Nephron progenitor cell (in vitro differentiated cells): Measurements from ENCODE around the gene MRPS7.

Experiments used
- DNase-seq: peaks from one replicate; pipeline ENCODE4 v3.0.0; 2021
- H3K27ac Mint-ChIP-seq: 2 replicates; pipeline ENCODE4 v1.8.0; 2021; ENCODE audit warnings: mild to moderate bottlenecking, moderate library complexity, mixed read lengths
- H3K27me3 Mint-ChIP-seq: 2 replicates; pipeline ENCODE4 v1.8.0; 2021; ENCODE audit warnings: mild to moderate bottlenecking, low read depth, mixed read lengths; ENCODE audit not compliant: poor library complexity
- H3K36me3 Mint-ChIP-seq: 2 replicates; pipeline ENCODE4 v1.8.0; 2021; ENCODE audit warnings: low read depth, mixed read lengths
- H3K4me1 Mint-ChIP-seq: 2 replicates; pipeline ENCODE4 v1.8.0; 2021; ENCODE audit warnings: mixed read lengths
- H3K4me3 Mint-ChIP-seq: 2 replicates; pipeline ENCODE4 v1.8.0; 2021; ENCODE audit warnings: mild to moderate bottlenecking, moderate library complexity, mixed read lengths
- H3K9me3 Mint-ChIP-seq: 2 replicates; pipeline ENCODE4 v1.8.0; 2021; ENCODE audit warnings: mild to moderate bottlenecking, moderate library complexity, mixed read lengths
- CTCF ChIP-seq: fragments of 200-600 bp; sonication (generic); IDR thresholded peaks from 2 replicates; pipeline ENCODE4 v1.5.0; 2021; ENCODE audit warnings: antibody characterized with exemption

Gene MRPS7

GRCh38 chr17:75261336-75262111 is at the start of gene MRPS7, which contains the start of gene GGA3:
Gene MRPS7, plus strand, starts transcription at chr17:75261879. Its CDS starts 22 bp downstream, at chr17:75261901.
Gene GGA3, minus strand, starts transcription at chr17:75261606. Its CDS starts 19 bp downstream, at chr17:75261587.
- Mint-ChIP-seq H3K4me3 (peak within 1 kb of the TSS; percentile 96), H3K36me3 (peaks cover 18% of the 10 kb centered on the region), H3K27me3 (peaks cover 3% of the 10 kb centered on the region), H3K27ac (peak within 1 kb of the TSS; percentile 100), H3K9me3 (no peaks in the 10 kb centered on the region), H3K4me1 (peaks cover 45% of the 10 kb centered on the region)
- TF ChIP-seq CTCF: no peak
- peak; percentile 96 for DNase-seq

- Mint-ChIP-seq H3K36me3 (peaks cover 66% of the 10 kb centered on the region), H3K4me1 (no peaks in the 10 kb centered on the region), H3K27me3 (no peaks in the 10 kb centered on the region), H3K4me3 (no peak overlapping the region), H3K9me3 (no peaks in the 10 kb centered on the region), H3K27ac (no peak overlapping the region)
- no peak for TF ChIP-seq CTCF
- DNase-seq: no peak
These were observed 43.5 kb upstream of the MRPS7 start for GRCh38 chr17:75218131-75218530.

- Mint-ChIP-seq H3K27ac (no peak overlapping the region), H3K4me3 (no peak overlapping the region), H3K36me3 (peaks cover 68% of the 10 kb centered on the region), H3K27me3 (no peaks in the 10 kb centered on the region), H3K4me1 (no peaks in the 10 kb centered on the region), H3K9me3 (no peaks in the 10 kb centered on the region)
- no peak for TF ChIP-seq CTCF
- no peak for DNase-seq
These were observed 41.9 kb upstream of the MRPS7 start for GRCh38 chr17:75219815-75220214.

- no peaks in the 10 kb centered on the region for H3K9me3 Mint-ChIP-seq
- H3K4me3 Mint-ChIP-seq: no peak overlapping the region
- H3K4me1 Mint-ChIP-seq: no peaks in the 10 kb centered on the region
- H3K27ac Mint-ChIP-seq: no peak overlapping the region
- no peak for TF ChIP-seq CTCF
- H3K36me3 Mint-ChIP-seq: peaks cover 59% of the 10 kb centered on the region
- DNase-seq: no peak
- H3K27me3 Mint-ChIP-seq: no peaks in the 10 kb centered on the region
These were observed 36.7 kb upstream of the MRPS7 start for GRCh38 chr17:75225016-75225415.

- no peak overlapping the region for H3K4me3 Mint-ChIP-seq
- no peak overlapping the region for H3K27ac Mint-ChIP-seq
- H3K36me3 Mint-ChIP-seq: peaks cover 68% of the 10 kb centered on the region
- no peaks in the 10 kb centered on the region for H3K4me1 Mint-ChIP-seq
- DNase-seq: no peak
- no peaks in the 10 kb centered on the region for H3K27me3 Mint-ChIP-seq
- no peak for TF ChIP-seq CTCF
- no peaks in the 10 kb centered on the region for H3K9me3 Mint-ChIP-seq
These were observed 34.0 kb upstream of the MRPS7 start for GRCh38 chr17:75227729-75228128.

- Mint-ChIP-seq H3K36me3 (peaks cover 69% of the 10 kb centered on the region), H3K4me1 (no peaks in the 10 kb centered on the region), H3K4me3 (no peak overlapping the region), H3K27ac (no peak overlapping the region), H3K27me3 (no peaks in the 10 kb centered on the region), H3K9me3 (no peaks in the 10 kb centered on the region)
- no peak for TF ChIP-seq CTCF
- DNase-seq: no peak
These were observed 33.4 kb upstream of the MRPS7 start for GRCh38 chr17:75228305-75228704.
